OCI-LY1 (cell line): ENCODE results near the gene ARHGAP44.

Experiments used
- H2AFZ ChIP-seq: fragments of 200-600 bp; sonication (generic), shearing (Covaris generic); 2 replicates; pipeline ENCODE4 v1.6.0; 2014; ENCODE audit warnings: antibody characterized with exemption, mild to moderate bottlenecking, low read length
- H3F3A ChIP-seq: fragments of 200-600 bp; sonication (generic), shearing (Covaris generic); 2 replicates; pipeline ENCODE4 v1.6.0; 2014; ENCODE audit warnings: mild to moderate bottlenecking, antibody characterized with exemption, low read length, moderate library complexity; ENCODE audit not compliant: insufficient read depth
- H3K27ac ChIP-seq: fragments of 200-600 bp; sonication (generic); 2 replicates; pipeline ENCODE4 v1.5.1; 2014; ENCODE audit warnings: low read length, mixed run types, mild to moderate bottlenecking, low read depth; ENCODE audit not compliant: poor library complexity, severe bottlenecking
- H3K27me3 ChIP-seq: fragments of 200-600 bp; sonication (generic); 2 replicates; pipeline ENCODE4 v1.6.0; 2014; ENCODE audit warnings: antibody characterized with exemption, mild to moderate bottlenecking, low read length, moderate library complexity; ENCODE audit not compliant: insufficient read depth
- H3K36me3 ChIP-seq: fragments of 200-600 bp; sonication (generic); 2 replicates; pipeline ENCODE4 v1.6.1; 2014; ENCODE audit warnings: mild to moderate bottlenecking, antibody characterized with exemption, low read length, moderate library complexity, mixed read lengths; ENCODE audit not compliant: insufficient read depth
- H3K4me1 ChIP-seq: fragments of 200-600 bp; sonication (generic); 2 replicates; pipeline ENCODE4 v1.5.1; 2014; ENCODE audit warnings: mild to moderate bottlenecking, low read length, moderate library complexity; ENCODE audit not compliant: insufficient read depth, severe bottlenecking
- H3K4me2 ChIP-seq: fragments of 200-600 bp; sonication (generic), shearing (Covaris generic); 2 replicates; pipeline ENCODE4 v1.6.1; 2014; ENCODE audit warnings: low read length
- H3K4me3 ChIP-seq: fragments of 200-600 bp; sonication (generic); 2 replicates; pipeline ENCODE4 v1.5.1; 2014; ENCODE audit warnings: low read length, low read depth, mild to moderate bottlenecking, mixed read lengths; ENCODE audit not compliant: poor library complexity, severe bottlenecking
- H3K79me2 ChIP-seq: fragments of 200-600 bp; shearing (Covaris generic); 2 replicates; pipeline ENCODE4 v1.6.1; 2016; ENCODE audit warnings: mixed run types, low read length, mixed read lengths; ENCODE audit not compliant: insufficient read depth
- H3K9ac ChIP-seq: fragments of 200-600 bp; sonication (generic), shearing (Covaris generic); 2 replicates; pipeline ENCODE4 v1.6.1; 2014; ENCODE audit warnings: mild to moderate bottlenecking, low read length, mixed read lengths
- H3K9me2 ChIP-seq: fragments of 200-600 bp; sonication (generic), shearing (Covaris generic); 2 replicates; pipeline ENCODE4 v1.6.1; 2014; ENCODE audit warnings: low read depth, mild to moderate bottlenecking, low read length, mixed read lengths
- H3K9me3 ChIP-seq: fragments of 200-600 bp; shearing (Covaris generic); 2 replicates; pipeline ENCODE4 v1.6.1; 2014; ENCODE audit warnings: low read length, mixed read lengths
- H4K20me1 ChIP-seq: fragments of 200-600 bp; sonication (generic), shearing (Covaris generic); 2 replicates; pipeline ENCODE4 v1.6.0; 2016; ENCODE audit warnings: mild to moderate bottlenecking, low read length; ENCODE audit not compliant: insufficient read depth
- CTCF ChIP-seq: fragments of 200-600 bp; sonication (generic), shearing (Covaris generic); IDR thresholded peaks from 2 replicates; pipeline ENCODE4 v1.5.1; 2017; ENCODE audit warnings: mild to moderate bottlenecking, antibody characterized with exemption, low read length, moderate library complexity, mixed read lengths
- EZH2 ChIP-seq: fragments of 200-600 bp; sonication (generic), shearing (Covaris generic); IDR thresholded peaks from 2 replicates; pipeline ENCODE4 v1.8.0; 2017; ENCODE audit warnings: borderline replicate concordance, mixed run types, mild to moderate bottlenecking, antibody characterized with exemption, low read length, moderate library complexity, mixed read lengths

The ARHGAP44 gene

DNA sequence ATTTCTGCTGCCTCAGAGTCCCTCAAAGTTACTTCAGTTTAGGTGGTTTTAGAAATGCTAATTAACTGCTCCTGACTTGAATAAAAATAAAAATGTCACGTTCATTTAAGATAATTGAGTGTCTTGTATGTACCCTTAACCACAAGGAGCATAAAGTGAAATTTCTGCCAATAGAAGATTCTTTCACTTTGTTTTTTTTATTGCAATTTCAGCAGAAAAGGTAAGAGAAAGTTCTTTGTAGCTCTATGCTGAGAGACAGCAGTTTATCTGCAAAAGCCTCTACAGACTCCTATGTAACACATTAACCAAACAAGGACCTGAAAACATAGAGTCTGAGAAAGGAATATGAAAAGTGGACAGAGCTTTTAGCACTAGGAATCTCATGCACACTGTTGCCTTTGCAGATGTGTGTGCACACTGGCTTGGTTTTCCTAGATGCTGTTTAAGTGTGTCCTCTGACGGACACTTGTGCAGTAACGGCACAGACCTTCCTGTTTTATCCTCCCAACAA, 11.6 kb downstream of the ARHGAP44 start:
- Histone ChIP-seq H4K20me1 (no peaks in the 10 kb centered on the region), H3K4me1 (no peaks in the 10 kb centered on the region), H3K4me3 (no peak overlapping the region), H3K4me2 (no peak overlapping the region), H3K36me3 (no peaks in the 10 kb centered on the region), H2AFZ (no peak overlapping the region), H3K9me2 (no peaks in the 10 kb centered on the region), H3F3A (no peaks in the 10 kb centered on the region), H3K27ac (no peak overlapping the region), H3K9ac (no peak overlapping the region), H3K27me3 (no peaks in the 10 kb centered on the region), H3K79me2 (no peaks in the 10 kb centered on the region), H3K9me3 (no peaks in the 10 kb centered on the region; the same call in 1 of the 2 replicates)
- no peak for TF ChIP-seq CTCF
- TF ChIP-seq EZH2 = no peak

- no peak overlapping the region for H2AFZ ChIP-seq
- no peaks in the 10 kb centered on the region for H4K20me1 ChIP-seq
- no peaks in the 10 kb centered on the region for H3K9me2 ChIP-seq
- TF ChIP-seq CTCF = no peak
- no peak for TF ChIP-seq EZH2
- H3K4me2 ChIP-seq = no peak overlapping the region
- H3K27me3 ChIP-seq = no peaks in the 10 kb centered on the region
- H3K9me3 ChIP-seq = no peaks in the 10 kb centered on the region
- H3K36me3 ChIP-seq = no peaks in the 10 kb centered on the region
- H3K4me1 ChIP-seq = no peaks in the 10 kb centered on the region
- no peaks in the 10 kb centered on the region for H3K79me2 ChIP-seq
- H3K27ac ChIP-seq = no peak overlapping the region
- no peak overlapping the region for H3K4me3 ChIP-seq
- H3F3A ChIP-seq = no peaks in the 10 kb centered on the region
- H3K9ac ChIP-seq = no peak overlapping the region
These were observed 17.3 kb downstream of the ARHGAP44 start for GRCh38 chr17:12806630-12807029.

DNA sequence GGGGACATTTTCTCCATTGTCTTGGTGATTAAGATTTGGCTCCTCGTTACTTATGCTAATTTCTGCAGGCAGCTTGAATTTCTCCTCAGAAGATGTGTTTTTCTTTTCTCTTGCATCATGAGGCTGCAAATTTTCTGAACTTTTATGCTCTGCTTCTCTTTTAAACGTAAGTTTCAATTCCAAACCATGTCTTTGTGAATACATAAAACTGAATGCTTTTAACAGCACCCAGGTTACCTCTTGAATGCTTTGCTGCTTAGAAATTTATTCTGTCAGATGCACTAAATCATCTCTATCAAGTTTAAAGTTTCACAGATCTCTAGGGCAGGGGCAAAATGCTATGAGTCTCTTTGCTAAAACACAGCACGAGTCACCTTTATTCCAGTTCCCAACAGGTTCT, 19.4 kb downstream of the ARHGAP44 start:
- TF ChIP-seq EZH2 (no peak), CTCF (no peak)
- H3K36me3 ChIP-seq = no peaks in the 10 kb centered on the region

More for the DNA sequence above, 19.4 kb downstream of the ARHGAP44 start:
- Histone ChIP-seq H3K4me2 (no peak overlapping the region), H3K27ac (no peak overlapping the region), H3K9me2 (no peaks in the 10 kb centered on the region), H2AFZ (no peak overlapping the region), H3K79me2 (no peaks in the 10 kb centered on the region), H4K20me1 (no peaks in the 10 kb centered on the region), H3F3A (no peaks in the 10 kb centered on the region), H3K4me1 (peaks cover 6% of the 10 kb centered on the region), H3K9me3 (no peaks in the 10 kb centered on the region), H3K27me3 (no peaks in the 10 kb centered on the region), H3K9ac (no peak overlapping the region), H3K4me3 (no peak overlapping the region)
